IPS-18a (cell line): ENCODE data around the gene DTWD1.
A peak's percentile ranks its signal among the peaks of the same experiment; 100 is the strongest.
"Not testable (repeated sequence)": the region's sequence is repeated elsewhere in the genome, so short reads cannot be mapped to it uniquely, and the experiment has no call there.

ENCODE experiments used
- H3K27ac ChIP-seq: one replicate; pipeline ENCODE4 v1.5.1; 2013; ENCODE audit warnings: low read length
- H3K27me3 ChIP-seq: one replicate; pipeline ENCODE4 v1.6.1; 2013; ENCODE audit warnings: mild to moderate bottlenecking, low read length; ENCODE audit not compliant: control insufficient read depth, insufficient read depth
- H3K36me3 ChIP-seq: one replicate; pipeline ENCODE4 v1.6.1; 2013; ENCODE audit warnings: low read depth, low read length; ENCODE audit not compliant: control insufficient read depth
- H3K4me1 ChIP-seq: one replicate; pipeline ENCODE4 v1.6.1; 2013; ENCODE audit warnings: low read depth, low read length; ENCODE audit not compliant: control insufficient read depth
- H3K4me3 ChIP-seq: one replicate; pipeline ENCODE4 v1.5.1; 2013; ENCODE audit warnings: low read length
- H3K9ac ChIP-seq: one replicate; pipeline ENCODE4 v1.6.1; 2013; ENCODE audit warnings: mild to moderate bottlenecking, low read length, moderate library complexity
- H3K9me3 ChIP-seq: one replicate; pipeline ENCODE4 v1.6.1; 2013; ENCODE audit warnings: low read depth, low read length; ENCODE audit not compliant: control insufficient read depth

Gene DTWD1

GRCh38 chr15:49620658-49621368, at the start of gene DTWD1, which contains the start of gene FAM227B:
DTWD1 (plus strand) TSS chr15:49621048; CDS start chr15:49625168, 4,120 bp downstream.
FAM227B (minus strand) TSS chr15:49620818; CDS start chr15:49615171, 5,647 bp downstream.
- H3K9ac ChIP-seq = peak within 1 kb of the TSS; percentile 93
- peaks cover 18% of the 10 kb centered on the region for H3K9me3 ChIP-seq

GRCh38 chr15:49573421-49573820, 47.4 kb upstream of the DTWD1 start:
- no peaks in the 10 kb centered on the region for H3K4me1 ChIP-seq
- H3K9ac ChIP-seq = no peak overlapping the region
- H3K4me3 ChIP-seq = no peak overlapping the region
- no peaks in the 10 kb centered on the region for H3K36me3 ChIP-seq
- H3K27ac ChIP-seq = no peak overlapping the region
- H3K27me3 ChIP-seq = no peaks in the 10 kb centered on the region
- no peaks in the 10 kb centered on the region for H3K9me3 ChIP-seq

More at GRCh38 chr15:49620658-49621368, at the start of gene DTWD1, which contains the start of gene FAM227B:
- Histone ChIP-seq H3K4me1 (peaks cover 7% of the 10 kb centered on the region), H3K27ac (peak within 1 kb of the TSS; percentile 72), H3K4me3 (peak within 1 kb of the TSS; percentile 88), H3K27me3 (no peaks in the 10 kb centered on the region), H3K36me3 (peaks cover 10% of the 10 kb centered on the region)

GRCh38 chr15:49589030-49589429, 31.8 kb upstream of the DTWD1 start:
- no peaks in the 10 kb centered on the region for H3K36me3 ChIP-seq
- H3K27ac ChIP-seq = no peak overlapping the region
- H3K4me3 ChIP-seq = no peak overlapping the region
- H3K9me3 ChIP-seq = no peaks in the 10 kb centered on the region
- no peaks in the 10 kb centered on the region for H3K4me1 ChIP-seq
- no peaks in the 10 kb centered on the region for H3K27me3 ChIP-seq
- H3K9ac ChIP-seq = no peak overlapping the region

GRCh38 chr15:49592829-49593316, 28.0 kb upstream of the DTWD1 start:
- not testable (repeated sequence) for H3K27me3 ChIP-seq, H3K36me3 ChIP-seq, H3K27ac ChIP-seq, H3K4me1 ChIP-seq, H3K9ac ChIP-seq, H3K9me3 ChIP-seq, H3K4me3 ChIP-seq

GRCh38 chr15:49604625-49605409, 16.0 kb upstream of the DTWD1 start:
- Histone ChIP-seq H3K4me1 (no peaks in the 10 kb centered on the region), H3K9ac (no peak overlapping the region), H3K4me3 (no peak overlapping the region), H3K9me3 (no peaks in the 10 kb centered on the region), H3K36me3 (no peaks in the 10 kb centered on the region), H3K27me3 (no peaks in the 10 kb centered on the region), H3K27ac (no peak overlapping the region)

GRCh38 chr15:49605588-49605987, 15.3 kb upstream of the DTWD1 start:
- H3K4me3 ChIP-seq = no peak overlapping the region
- H3K27me3 ChIP-seq = no peaks in the 10 kb centered on the region
- H3K27ac ChIP-seq = no peak overlapping the region

GRCh38 chr15:49606594-49606993, 14.3 kb upstream of the DTWD1 start:
- H3K27me3 ChIP-seq = no peaks in the 10 kb centered on the region
- no peaks in the 10 kb centered on the region for H3K9me3 ChIP-seq
- H3K27ac ChIP-seq = no peak overlapping the region
- no peaks in the 10 kb centered on the region for H3K4me1 ChIP-seq
- H3K4me3 ChIP-seq = no peak overlapping the region
- no peak overlapping the region for H3K9ac ChIP-seq
- no peaks in the 10 kb centered on the region for H3K36me3 ChIP-seq

More at GRCh38 chr15:49605588-49605987, 15.3 kb upstream of the DTWD1 start:
- Histone ChIP-seq H3K9me3 (no peaks in the 10 kb centered on the region), H3K9ac (no peak overlapping the region), H3K4me1 (no peaks in the 10 kb centered on the region), H3K36me3 (no peaks in the 10 kb centered on the region)

- Histone ChIP-seq H3K9me3 (no peaks in the 10 kb centered on the region), H3K4me3 (no peak overlapping the region), H3K36me3 (no peaks in the 10 kb centered on the region), H3K9ac (no peak overlapping the region), H3K27ac (no peak overlapping the region), H3K27me3 (no peaks in the 10 kb centered on the region), H3K4me1 (no peaks in the 10 kb centered on the region)
Measured at GRCh38 chr15:49610157-49610918, 10.5 kb upstream of the DTWD1 start.

GRCh38 chr15:49612240-49612639, 8.6 kb upstream of the DTWD1 start:
- not testable (repeated sequence) for H3K4me3 ChIP-seq, H3K4me1 ChIP-seq, H3K27me3 ChIP-seq, H3K36me3 ChIP-seq, H3K9ac ChIP-seq, H3K9me3 ChIP-seq, H3K27ac ChIP-seq

- Histone ChIP-seq H3K27me3 (no peaks in the 10 kb centered on the region), H3K9ac (no peak overlapping the region), H3K4me3 (no peak overlapping the region), H3K4me1 (peaks cover 7% of the 10 kb centered on the region), H3K36me3 (no peaks in the 10 kb centered on the region), H3K9me3 (peaks cover 2% of the 10 kb centered on the region), H3K27ac (no peak overlapping the region)
Measured at GRCh38 chr15:49619226-49619625, 1.6 kb upstream of the DTWD1 start.

GRCh38 chr15:49620199-49620598, 649 bp upstream of the DTWD1 start:
- peaks cover 5% of the 10 kb centered on the region for H3K36me3 ChIP-seq
- peaks cover 12% of the 10 kb centered on the region for H3K9me3 ChIP-seq
- H3K4me1 ChIP-seq = peaks cover 7% of the 10 kb centered on the region
- H3K27ac ChIP-seq = no peak overlapping the region
- peak overlapping the region; percentile 88 for H3K4me3 ChIP-seq
- H3K27me3 ChIP-seq = no peaks in the 10 kb centered on the region
- peak overlapping the region; percentile 93 for H3K9ac ChIP-seq
